Stimulated activated CD4-positive, alpha-beta T cell treated with anti-CD3 and anti-CD28 coated beads, Interleukin-2, amount 100 ng/mL, for 24 hours (primary cell): ENCODE results near the gene MYL5.
A peak's percentile ranks its signal among the peaks of the same experiment; 100 is the strongest.
"Not testable (repeated sequence)": the region's sequence is repeated elsewhere in the genome, so short reads cannot be mapped to it uniquely, and the experiment has no call there.

Experiments
- DNase-seq, 2 donors: peaks; one replicate each; pipeline ENCODE4 v3.0.0-alpha.2; 2020

Gene MYL5

GRCh38 chr4:657834-658667 lies 16.3 kb upstream of the MYL5 start:
- no peak for DNase-seq

- no peak for DNase-seq
Measured at GRCh38 chr4:658681-659667, 15.4 kb upstream of the MYL5 start.

GRCh38 chr4:659851-660250 lies 14.5 kb upstream of the MYL5 start:
- DNase-seq: no peak

DNA sequence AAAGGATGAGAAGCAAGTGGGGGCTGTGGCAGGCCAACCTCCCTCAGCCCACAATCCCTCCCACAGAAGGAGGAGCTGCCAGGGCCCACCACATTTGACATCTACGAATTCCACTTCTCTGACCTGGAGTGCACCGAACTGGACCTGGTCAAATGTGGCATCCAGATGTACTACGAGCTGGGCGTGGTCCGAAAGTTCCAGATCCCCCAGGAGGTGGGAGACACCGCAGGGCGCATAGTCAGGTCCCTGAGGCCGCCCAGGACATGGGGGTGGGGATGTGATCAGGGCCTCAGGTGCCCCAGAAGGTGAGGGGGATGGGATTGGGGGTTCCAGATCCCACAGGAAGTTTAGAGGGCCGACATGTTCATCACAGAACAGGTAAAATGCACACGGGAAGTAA lies 13.9 kb upstream of the MYL5 start:
- no peak for DNase-seq

DNA sequence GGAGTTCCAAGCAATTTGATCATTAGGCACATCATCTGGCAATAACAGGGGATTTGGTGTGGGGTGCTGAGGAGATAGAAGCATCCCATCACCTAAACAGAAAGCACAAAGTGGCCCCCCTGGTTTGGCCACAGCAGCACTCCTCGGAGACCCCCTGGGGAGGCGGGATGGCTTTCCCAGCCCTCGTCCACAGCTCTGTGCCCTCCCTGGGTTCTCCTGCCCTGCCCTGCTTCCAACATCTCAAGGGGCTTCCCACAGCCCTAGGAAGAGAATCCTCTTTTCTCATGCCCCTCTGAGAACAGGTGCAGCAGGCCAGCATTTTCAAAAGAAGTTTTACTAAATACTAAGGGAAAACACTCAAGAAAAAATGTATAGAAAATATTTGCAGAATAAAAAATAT lies 13.1 kb upstream of the MYL5 start:
- no peak for DNase-seq

- no peak for DNase-seq
Measured at GRCh38 chr4:661881-662761, 12.2 kb upstream of the MYL5 start.

DNA sequence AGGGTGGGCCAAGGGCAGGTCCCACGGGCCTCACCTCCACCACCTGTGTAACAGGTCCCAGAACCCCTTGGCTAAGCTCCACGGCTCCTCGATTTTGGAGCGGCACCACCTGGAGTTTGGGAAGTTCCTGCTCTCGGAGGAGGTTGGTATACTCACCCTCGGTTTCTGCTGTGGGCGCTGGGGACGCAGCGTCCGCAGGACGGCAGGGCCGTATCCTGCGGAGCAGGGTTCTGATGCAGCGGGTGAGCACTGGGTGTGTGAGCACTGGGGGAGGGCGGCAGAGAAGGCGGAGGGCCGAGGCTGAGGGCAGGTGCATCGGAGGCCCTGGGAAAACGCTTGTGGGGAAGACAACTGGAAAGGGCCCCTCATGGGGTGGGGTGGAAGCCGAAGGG lies 11.3 kb upstream of the MYL5 start:
- no peak for DNase-seq

DNA sequence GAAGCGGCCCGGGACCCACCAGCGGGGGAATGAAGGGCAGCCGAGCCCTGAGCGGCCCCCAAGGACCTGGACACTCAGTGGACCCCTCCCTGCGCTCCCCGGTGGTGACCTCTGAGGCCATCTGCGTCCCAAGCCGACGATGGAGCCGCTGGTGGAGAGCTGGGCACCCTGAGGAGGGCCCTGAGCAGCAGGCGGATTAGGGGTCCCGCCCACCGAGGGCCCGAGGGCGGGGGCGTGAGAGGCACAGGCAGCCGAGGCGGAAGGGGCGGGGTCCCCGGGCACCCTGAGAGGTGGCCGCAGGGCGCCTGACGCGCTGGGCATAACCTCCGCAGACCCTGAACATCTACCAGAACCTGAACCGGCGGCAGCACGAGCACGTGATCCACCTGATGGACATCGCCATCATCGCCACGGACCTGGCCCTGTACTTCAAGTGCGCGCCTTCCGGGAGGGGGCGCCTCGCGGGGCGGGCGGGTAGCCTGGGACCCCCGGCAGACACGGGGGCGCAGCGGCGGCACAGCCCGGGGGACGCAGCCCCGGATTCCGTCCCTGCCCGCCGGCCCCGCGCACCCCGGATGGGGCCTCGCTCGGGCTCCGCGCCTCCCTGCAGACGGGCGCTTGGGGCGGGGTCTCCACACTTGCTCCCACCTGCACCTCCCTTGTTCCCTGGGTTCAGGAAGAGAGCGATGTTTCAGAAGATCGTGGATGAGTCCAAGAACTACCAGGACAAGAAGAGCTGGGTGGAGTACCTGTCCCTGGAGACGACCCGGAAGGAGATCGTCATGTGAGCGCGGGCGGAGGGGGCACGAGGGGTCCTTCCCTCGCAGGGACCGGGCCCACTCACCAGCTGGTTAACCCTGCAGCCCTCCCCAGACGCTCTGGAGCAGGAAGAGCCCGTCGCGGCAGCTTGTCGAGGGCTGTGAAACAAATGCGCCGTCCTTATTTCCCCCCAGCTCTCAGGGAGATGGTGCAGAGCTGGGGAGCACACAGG lies 10.6 kb upstream of the MYL5 start:
- DNase-seq: peak; percentile 77 to 84

DNA sequence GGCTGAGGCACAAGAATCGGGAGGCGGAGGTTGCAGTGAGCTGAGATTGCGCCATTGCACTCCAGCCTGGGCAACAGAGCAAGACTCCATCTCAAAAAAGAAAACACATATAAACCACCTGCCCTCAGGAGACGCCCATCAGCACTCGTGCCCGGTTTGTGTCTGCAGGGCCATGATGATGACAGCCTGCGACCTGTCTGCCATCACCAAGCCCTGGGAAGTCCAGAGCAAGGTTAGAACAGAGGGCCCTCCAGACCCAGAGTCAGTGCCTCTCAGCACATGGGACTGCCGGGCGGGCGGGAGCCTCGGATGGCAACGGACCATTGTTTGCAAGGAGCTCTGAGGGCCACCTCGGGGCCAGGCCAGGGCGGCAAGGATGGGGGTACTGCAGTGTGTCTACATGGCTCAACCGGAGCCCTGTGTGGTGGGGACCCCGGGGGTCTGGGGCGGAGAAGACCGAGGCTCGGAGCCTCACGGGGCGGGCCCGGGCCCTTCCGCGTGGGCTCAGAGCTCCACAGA lies 9.6 kb upstream of the MYL5 start:
- DNase-seq: no peak

DNA sequence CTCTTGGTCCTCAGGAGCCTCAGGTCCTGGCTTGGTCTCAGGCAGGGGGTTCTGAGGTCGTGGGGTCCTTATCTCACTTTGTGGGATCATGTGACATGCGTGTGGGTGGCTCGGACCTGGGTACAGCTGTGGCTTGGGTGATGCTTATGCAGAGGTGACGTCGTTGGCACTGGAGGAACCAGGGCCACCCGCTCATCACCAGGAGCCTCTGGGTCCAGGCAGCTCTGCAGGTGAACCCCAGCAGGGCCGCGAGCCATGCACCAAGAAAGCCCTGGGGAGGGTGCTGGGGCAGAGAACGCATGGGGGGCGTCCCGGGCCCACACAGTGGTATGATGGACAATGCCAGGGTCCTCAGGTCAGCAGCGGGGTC lies 9.0 kb upstream of the MYL5 start:
- DNase-seq: no peak

GRCh38 chr4:665751-666435 lies 8.4 kb upstream of the MYL5 start:
- DNase-seq: no peak

- DNase-seq: no peak
Measured at GRCh38 chr4:666436-666810, 7.9 kb upstream of the MYL5 start.

DNA sequence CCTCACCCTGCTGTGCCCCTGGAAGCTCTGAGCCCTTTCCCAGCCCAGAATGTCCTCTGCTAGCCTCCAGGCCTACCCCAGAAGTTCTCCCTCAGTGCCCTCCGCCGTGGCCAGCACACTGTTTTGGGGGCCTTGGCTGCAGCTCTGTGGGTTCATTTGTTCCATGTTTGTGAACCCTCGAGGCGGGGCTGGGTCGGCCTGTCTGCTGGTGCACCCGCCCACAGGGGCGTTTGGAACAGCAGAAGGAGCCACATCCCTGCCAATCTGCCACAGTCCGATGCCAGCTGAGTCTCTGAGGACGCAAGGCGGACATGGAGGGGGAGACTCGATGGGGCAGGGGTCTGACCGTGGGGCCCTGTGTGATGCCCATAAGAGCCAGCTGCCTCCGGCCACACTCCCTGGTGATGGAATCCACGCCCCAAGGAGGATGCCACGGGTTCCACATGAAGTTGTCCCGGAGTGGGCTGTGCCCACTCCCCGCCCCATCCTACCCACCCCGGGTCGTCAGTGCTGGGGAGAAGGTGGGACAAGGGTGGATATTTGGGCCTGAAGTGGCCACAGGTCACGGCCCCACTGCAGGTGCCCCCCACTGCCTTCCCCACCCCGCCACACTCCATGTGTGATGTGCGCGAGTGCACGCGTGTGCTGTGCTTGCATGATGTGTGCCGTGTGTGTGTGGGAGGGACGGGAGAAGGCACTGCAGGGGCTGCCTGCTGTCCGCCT lies 7.4 kb upstream of the MYL5 start:
- DNase-seq: no peak

DNA sequence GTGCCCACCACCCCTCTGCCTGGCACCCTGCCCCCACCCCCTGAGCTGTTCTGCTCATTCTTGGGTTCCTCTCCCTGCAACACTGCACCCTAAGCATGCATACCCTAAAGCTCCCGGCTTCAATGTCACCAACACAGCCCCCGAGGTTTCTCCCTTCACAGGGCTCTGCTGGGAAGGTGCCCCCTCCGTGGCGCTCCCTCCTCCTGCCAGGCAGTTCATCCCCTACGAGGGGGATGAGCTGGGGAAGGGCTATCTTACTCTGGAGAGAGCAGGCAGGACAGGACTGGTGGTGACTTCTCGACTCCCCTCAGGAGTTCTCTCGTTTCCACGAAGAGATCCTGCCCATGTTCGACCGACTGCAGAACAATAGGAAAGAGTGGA lies 6.8 kb upstream of the MYL5 start:
- DNase-seq: no peak

- not testable (repeated sequence) for DNase-seq
Measured at GRCh38 chr4:668219-668618, 6.1 kb upstream of the MYL5 start.

DNA sequence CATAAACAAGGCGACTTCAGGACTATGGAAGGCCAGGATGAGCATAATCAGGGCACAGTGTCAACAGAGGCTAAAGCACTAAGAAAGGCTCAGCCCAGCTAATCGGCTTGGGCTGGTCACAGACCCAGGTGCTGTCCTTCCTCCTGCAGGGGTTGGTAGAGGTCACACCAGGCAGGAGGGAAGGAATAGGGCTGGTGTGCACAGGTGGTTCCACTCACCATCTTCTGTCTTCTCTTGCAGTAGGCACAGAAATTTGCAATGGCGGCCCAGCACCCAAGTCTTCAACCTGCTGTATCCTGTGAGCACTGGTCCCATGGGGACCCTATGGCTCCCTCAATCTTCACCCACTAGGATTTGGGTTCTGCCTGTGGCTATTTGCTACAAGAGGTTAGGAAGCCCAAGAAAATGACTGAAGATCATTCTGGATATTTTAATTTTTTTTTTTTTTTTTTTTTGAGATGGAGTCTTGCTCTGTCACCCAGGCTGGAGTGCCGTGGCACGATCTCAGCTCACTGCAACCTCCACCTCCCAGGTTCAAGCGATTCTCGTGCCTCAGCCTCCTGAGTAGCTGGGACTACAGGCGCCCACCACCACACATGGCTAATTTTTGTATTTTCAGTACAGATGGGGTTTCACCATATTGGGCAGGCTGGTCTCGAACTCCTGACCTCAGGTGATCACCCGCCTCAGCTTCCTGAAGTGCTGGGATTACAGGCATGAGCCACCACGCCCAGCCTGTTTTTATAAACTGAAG lies 4.4 kb upstream of the MYL5 start:
- not testable (repeated sequence) for DNase-seq

GRCh38 chr4:671769-672168 lies 2.6 kb upstream of the MYL5 start:
- no peak for DNase-seq

DNA sequence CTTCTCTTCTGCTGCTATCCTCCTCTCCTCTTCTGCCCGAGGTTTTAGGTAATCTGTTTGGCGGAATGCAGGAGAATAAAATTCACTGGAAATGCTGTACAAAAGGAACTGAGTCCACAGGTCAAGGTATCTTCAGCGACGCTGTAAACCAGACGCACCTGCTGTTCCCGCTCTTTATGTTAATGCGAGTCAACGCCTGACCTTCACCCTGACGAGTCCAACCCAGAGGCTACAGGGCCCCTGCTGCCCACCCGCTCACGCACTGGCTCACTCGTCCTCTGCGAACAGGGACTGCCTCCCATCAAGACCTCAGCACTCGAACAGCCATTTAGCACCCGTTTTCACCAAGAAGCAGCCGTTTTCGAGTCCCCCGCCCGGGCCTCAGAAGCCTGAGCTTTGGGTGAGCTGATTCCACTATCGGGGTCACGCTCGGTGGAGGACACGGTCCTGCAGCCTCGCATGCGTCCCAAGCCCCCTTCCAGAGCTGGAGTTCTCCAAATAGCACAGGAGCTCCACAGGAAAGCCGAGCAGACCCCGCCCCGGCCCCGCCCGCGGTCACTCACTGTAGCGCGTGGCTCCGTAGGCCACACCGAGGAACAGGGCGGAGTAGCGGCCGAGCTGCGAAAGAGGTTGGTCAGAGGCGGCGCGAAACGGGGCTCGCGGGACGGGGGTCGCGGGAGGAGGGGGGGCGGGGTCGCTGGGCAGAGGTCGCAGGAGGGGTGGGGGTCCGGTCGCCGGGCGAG lies 822 bp upstream of the MYL5 start:
- peak in 1 of 2 donors; percentile 38 for DNase-seq
